Measurements from ENCODE around the gene RASAL2.

DNA sequence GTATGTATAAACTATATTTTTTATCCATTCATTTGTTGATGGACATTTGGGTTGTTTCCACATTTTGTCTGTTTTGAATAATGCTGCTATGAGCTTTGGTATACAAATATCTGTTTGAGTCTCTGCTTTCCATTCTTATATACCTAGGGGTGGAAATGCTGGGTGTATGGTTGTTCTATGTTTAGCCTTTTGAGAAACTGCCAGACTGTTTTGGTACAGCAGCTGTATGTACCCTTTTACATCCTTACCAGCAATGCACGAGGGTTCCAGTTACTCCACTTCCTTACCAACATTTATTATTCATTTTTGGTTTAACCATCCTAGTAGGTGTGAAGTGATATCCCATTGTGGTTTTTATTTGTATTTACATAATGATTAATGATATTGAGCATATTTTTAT, 13.9 kb downstream of the RASAL2 start:
- no peak for TF ChIP-seq POLR2A (IDR thresholded peaks at IDR 0.05; ENCODE audit: low read depth, low read length)
- TF ChIP-seq POLR2AphosphoS5 (IDR thresholded peaks at IDR 0.05; ENCODE audit: low read depth, low read length) = no peak

Measured in GM12892 (cell line).